Adipose tissue (tissue), 3 donors: ENCODE data around the gene SMPD4. TPM values are rescaled to one million over a fixed set of nuclear protein-coding genes. Genes with fewer than 3 reads are reported as not detected.
"Not testable (repeated sequence)": the region's sequence is repeated elsewhere in the genome, so short reads cannot be mapped to it uniquely, and the experiment has no call there.

Experiments used
- H3K27ac ChIP-seq: one replicate; pipeline ENCODE4 v1.5.1; 2013; ENCODE audit warnings: low read depth, low read length
- whole genome bisulfite sequencing, 3 donors: extraction: QIAGEN DNeasy Blood & Tissue Kit; methylation state at CpG; one replicate each; pipeline ENCODE4 v1.1.7; 2013; 5-methylcytosine and 5-hydroxymethylcytosine counted together
- polyA plus RNA-seq, 3 donors: library from polyadenylated mRNA; stranded (reverse); fragments of 200-250 nt; gene quantifications; one replicate each; pipeline ENCODE4 v1.2.3, GENCODE V29; 2013
- donor health status: healthy with polysubstance abuse.
- donor health status: Bipolar disorder and iron deficiency.
- donor health status: healthy.

SMPD4 gene
- polyA plus RNA-seq, 3 donors = 20.9 to 29.5 (median 29.1) TPM

GRCh38 chr2:130120924-130121323, 60.5 kb downstream of the SMPD4 start:
- 93 to 97% (median 93%) methylated on average over 27 to 33 of the region's 45 CpGs for WGBS, 3 donors
- H3K27ac ChIP-seq = not testable (repeated sequence)

- WGBS, 3 donors = 58 to 59% (median 58%) methylated on average over 5 to 6 of the region's 8 CpGs
- H3K27ac ChIP-seq = not testable (repeated sequence)
These were observed 78.6 kb downstream of the SMPD4 start for GRCh38 chr2:130102597-130103363.

Other genes starting within 250 kb of the SMPD4 start
- gene RAB6C, start 201.9 kb downstream of the SMPD4 start, polyA plus RNA-seq = under 1 TPM in 1 of 3 donors, not detected in 2; 0.06 TPM
- not detected for gene POTEF, start 52.4 kb downstream of the SMPD4 start, polyA plus RNA-seq
- 1 to 10 TPM in 2 of 3 donors, under 1 TPM in 1; 0.94 to 3.1 (median 1.1) TPM for gene CCDC74B, start 36.5 kb downstream of the SMPD4 start, polyA plus RNA-seq
- gene MZT2B, start 660 bp upstream of the SMPD4 start, polyA plus RNA-seq = 100 to 1,000 TPM; 148 to 245 (median 239) TPM
- under 1 TPM in 1 of 3 donors, not detected in 2; 0.05 TPM for gene TUBA3E, start 16.8 kb upstream of the SMPD4 start, polyA plus RNA-seq
- 100 to 1,000 TPM in 2 of 3 donors, 10 to 100 TPM in 1; 56.0 to 151 (median 126) TPM for gene IMP4, start 161.3 kb upstream of the SMPD4 start, polyA plus RNA-seq
- gene PTPN18, start 174.5 kb upstream of the SMPD4 start, polyA plus RNA-seq = 10 to 100 TPM; 32.9 to 50.2 (median 36.3) TPM